Measurements from ENCODE around the gene RASA3.

Gene RASA3

DNA sequence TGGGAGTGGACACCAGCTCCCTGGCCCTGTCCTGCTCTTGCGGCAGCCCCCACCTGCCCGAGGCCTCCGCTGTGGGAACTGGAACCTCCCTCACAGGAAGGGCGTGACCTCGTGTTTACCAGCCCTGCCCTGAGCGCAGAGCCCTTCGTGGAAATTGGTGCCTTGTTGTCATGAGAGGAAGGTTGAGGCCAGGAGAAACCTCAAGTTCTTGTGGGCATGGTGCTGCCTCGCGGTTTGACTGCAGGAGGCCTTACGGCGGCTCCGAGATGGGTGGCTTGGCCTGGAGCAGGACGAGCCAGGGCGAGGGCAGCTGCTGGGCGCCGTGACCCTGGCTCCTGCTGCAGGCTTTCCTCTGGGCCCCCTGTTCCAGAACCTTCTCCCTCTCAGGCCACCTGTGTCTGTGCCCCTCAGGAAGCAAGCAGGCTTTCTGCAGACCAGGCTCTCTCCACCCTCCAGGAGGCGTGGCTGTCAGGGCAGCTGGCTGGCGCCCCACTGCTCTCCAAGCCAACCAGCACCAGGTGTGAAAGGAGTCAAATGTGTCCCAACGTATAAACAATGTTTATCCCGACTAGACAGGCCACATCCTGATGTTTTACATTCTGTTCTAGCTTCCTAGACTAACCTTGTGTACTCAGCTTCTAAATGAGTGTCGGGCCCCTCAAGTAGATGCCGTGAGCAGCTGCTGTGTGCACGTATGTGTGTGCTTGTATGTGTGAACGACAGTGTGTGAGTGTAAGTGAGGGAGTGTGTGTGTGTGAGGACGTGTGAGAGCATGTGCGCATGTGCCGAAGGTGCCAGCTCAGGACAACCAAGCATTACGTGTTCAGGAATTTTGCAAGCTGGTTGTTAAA lies 10.4 kb upstream of the RASA3 start:
- Histone ChIP-seq H3K4me2 (ENCODE audit: low read length) (no peak overlapping the region), H3K36me3 (replicated peaks; ENCODE audit: low read depth, low read length) (no peaks in the 10 kb centered on the region), H2AFZ (ENCODE audit: low read depth, low read length) (no peak overlapping the region), H3K27me3 (ENCODE audit: low read depth, low read length) (peaks cover 34% of the 10 kb centered on the region), H3K4me3 (ENCODE audit: low read length) (no peak overlapping the region), H3K27ac (ENCODE audit: low read length) (no peak overlapping the region), H3K9me3 (ENCODE audit: insufficient read depth, low read length) (no peaks in the 10 kb centered on the region), H3K79me2 (ENCODE audit: low read length) (no peaks in the 10 kb centered on the region), H3K4me1 (ENCODE audit: low read length) (peaks cover 10% of the 10 kb centered on the region), H4K20me1 (ENCODE audit: insufficient read depth, low read length) (peaks cover 6% of the 10 kb centered on the region; the same call in 1 of the 2 replicates), H3K9ac (ENCODE audit: low read length) (no peak overlapping the region)
- TF ChIP-seq, protein P1, sequence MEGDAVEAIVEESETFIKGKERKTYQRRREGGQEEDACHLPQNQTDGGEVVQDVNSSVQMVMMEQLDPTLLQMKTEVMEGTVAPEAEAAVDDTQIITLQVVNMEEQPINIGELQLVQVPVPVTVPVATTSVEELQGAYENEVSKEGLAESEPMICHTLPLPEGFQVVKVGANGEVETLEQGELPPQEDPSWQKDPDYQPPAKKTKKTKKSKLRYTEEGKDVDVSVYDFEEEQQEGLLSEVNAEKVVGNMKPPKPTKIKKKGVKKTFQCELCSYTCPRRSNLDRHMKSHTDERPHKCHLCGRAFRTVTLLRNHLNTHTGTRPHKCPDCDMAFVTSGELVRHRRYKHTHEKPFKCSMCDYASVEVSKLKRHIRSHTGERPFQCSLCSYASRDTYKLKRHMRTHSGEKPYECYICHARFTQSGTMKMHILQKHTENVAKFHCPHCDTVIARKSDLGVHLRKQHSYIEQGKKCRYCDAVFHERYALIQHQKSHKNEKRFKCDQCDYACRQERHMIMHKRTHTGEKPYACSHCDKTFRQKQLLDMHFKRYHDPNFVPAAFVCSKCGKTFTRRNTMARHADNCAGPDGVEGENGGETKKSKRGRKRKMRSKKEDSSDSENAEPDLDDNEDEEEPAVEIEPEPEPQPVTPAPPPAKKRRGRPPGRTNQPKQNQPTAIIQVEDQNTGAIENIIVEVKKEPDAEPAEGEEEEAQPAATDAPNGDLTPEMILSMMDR (IDR thresholded peaks at IDR 0.05; ENCODE audit: low read depth, low read length): no peak
- TF ChIP-seq EZH2phosphoT487 (IDR thresholded peaks at IDR 0.05; ENCODE audit: low read depth): no peak

DNA sequence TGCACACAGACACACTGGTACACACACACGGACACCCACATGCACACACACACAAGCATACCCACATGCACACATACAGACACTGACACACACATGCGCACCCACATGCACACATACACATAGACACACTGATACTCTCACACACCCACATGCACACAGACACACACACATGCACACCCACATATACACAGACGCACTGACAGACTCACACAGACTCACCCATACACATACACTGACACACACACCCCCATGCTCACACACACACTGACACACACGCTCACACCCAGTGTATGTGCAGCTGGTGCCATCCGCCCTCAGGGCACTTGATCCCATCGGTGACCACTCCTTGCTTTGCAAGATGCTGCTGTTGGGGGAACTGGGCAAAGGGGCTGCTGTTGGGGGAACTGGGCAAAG lies 9.7 kb upstream of the RASA3 start:
- Histone ChIP-seq H4K20me1 (ENCODE audit: insufficient read depth, low read length) (peaks cover 6% of the 10 kb centered on the region; the same call in 1 of the 2 replicates), H3K9ac (ENCODE audit: low read length) (no peak overlapping the region), H3K79me2 (ENCODE audit: low read length) (no peaks in the 10 kb centered on the region), H3K4me1 (ENCODE audit: low read length) (peaks cover 10% of the 10 kb centered on the region), H3K9me3 (ENCODE audit: insufficient read depth, low read length) (no peaks in the 10 kb centered on the region), H2AFZ (ENCODE audit: low read depth, low read length) (no peak overlapping the region), H3K4me3 (ENCODE audit: low read length) (no peak overlapping the region), H3K27me3 (ENCODE audit: low read depth, low read length) (peaks cover 34% of the 10 kb centered on the region), H3K4me2 (ENCODE audit: low read length) (no peak overlapping the region), H3K27ac (ENCODE audit: low read length) (no peak overlapping the region), H3K36me3 (replicated peaks; ENCODE audit: low read depth, low read length) (no peaks in the 10 kb centered on the region)
- TF ChIP-seq EZH2phosphoT487 (IDR thresholded peaks at IDR 0.05; ENCODE audit: low read depth): no peak
- TF ChIP-seq, protein P1 (IDR thresholded peaks at IDR 0.05; ENCODE audit: low read depth, low read length): no peak

DNA sequence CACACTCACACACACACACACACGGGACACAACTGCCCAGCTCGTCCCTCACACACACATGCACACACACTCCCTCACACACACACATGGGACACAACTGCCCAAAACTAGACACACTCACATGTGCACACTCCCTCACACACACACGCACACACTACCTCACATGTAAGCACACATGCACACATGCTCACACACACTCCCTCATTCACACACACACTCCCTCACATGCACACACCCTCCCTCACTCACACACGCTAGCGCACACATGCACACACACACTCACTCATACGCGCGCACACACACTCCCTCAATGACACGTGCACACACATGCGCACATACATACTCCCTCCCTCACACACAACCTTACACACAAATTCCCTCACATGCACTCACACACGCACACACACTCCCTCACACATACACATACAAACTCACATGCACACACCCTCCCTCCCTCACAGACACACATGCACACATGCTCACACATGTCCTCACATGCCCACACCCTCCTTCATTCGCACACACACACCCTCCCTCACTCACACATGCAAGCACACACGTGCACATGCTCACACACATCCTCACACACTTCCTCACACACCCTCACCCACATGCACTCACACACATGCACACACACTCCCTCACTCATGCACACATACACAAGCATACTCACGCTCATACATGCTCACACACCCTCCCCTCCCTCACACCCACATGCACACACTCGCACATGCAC lies 9.0 kb upstream of the RASA3 start:
- no peak for TF ChIP-seq EZH2phosphoT487 (IDR thresholded peaks at IDR 0.05; ENCODE audit: low read depth)
- TF ChIP-seq, protein P1 (IDR thresholded peaks at IDR 0.05; ENCODE audit: low read depth, low read length): no peak
- Histone ChIP-seq H3K9me3 (ENCODE audit: insufficient read depth, low read length) (no peaks in the 10 kb centered on the region), H2AFZ (ENCODE audit: low read depth, low read length) (no peak overlapping the region), H3K36me3 (replicated peaks; ENCODE audit: low read depth, low read length) (no peaks in the 10 kb centered on the region), H3K27me3 (ENCODE audit: low read depth, low read length) (peaks cover 30% of the 10 kb centered on the region), H3K4me3 (ENCODE audit: low read length) (no peak overlapping the region), H3K79me2 (ENCODE audit: low read length) (no peaks in the 10 kb centered on the region), H3K27ac (ENCODE audit: low read length) (no peak overlapping the region), H4K20me1 (ENCODE audit: insufficient read depth, low read length) (peaks cover 6% of the 10 kb centered on the region; the same call in 1 of the 2 replicates), H3K9ac (ENCODE audit: low read length) (no peak overlapping the region), H3K4me2 (ENCODE audit: low read length) (no peak overlapping the region), H3K4me1 (ENCODE audit: low read length) (peaks cover 3% of the 10 kb centered on the region)

DNA sequence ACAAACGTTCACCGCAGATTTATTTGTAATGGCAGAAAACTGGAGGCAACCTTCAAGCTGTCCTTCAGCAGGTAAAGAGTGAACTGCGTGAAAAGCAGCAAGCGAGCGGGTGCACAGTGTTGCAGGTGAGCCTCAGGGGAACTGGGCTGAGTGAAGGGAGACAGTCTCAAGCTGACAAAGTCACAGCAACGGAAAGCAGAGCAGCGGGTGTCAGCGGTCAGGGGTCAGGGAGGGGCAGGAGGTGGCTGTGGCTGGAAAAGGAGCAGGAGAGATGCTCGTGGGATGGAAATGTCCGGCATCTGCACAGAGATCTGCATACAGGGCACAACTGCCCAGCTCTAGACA lies 8.5 kb upstream of the RASA3 start:
- Histone ChIP-seq H3K4me1 (ENCODE audit: low read length) (no peaks in the 10 kb centered on the region), H3K9me3 (ENCODE audit: insufficient read depth, low read length) (no peaks in the 10 kb centered on the region), H3K4me2 (ENCODE audit: low read length) (no peak overlapping the region), H3K27me3 (ENCODE audit: low read depth, low read length) (peaks cover 24% of the 10 kb centered on the region), H3K36me3 (replicated peaks; ENCODE audit: low read depth, low read length) (no peaks in the 10 kb centered on the region), H4K20me1 (ENCODE audit: insufficient read depth, low read length) (peaks cover 6% of the 10 kb centered on the region; the same call in 1 of the 2 replicates), H3K27ac (ENCODE audit: low read length) (no peak overlapping the region), H2AFZ (ENCODE audit: low read depth, low read length) (no peak overlapping the region), H3K4me3 (ENCODE audit: low read length) (no peak overlapping the region), H3K79me2 (ENCODE audit: low read length) (no peaks in the 10 kb centered on the region), H3K9ac (ENCODE audit: low read length) (no peak overlapping the region)
- TF ChIP-seq, protein P1 (IDR thresholded peaks at IDR 0.05; ENCODE audit: low read depth, low read length): no peak
- no peak for TF ChIP-seq EZH2phosphoT487 (IDR thresholded peaks at IDR 0.05; ENCODE audit: low read depth)

Data from OCI-LY3 (cell line).